Measurements from ENCODE around the gene RPN1. TPM values are rescaled to one million over a fixed set of nuclear protein-coding genes. Genes with fewer than 3 reads are reported as not detected.

The RPN1 gene
- total RNA-seq, 1 donor from 2014 or later = 213 TPM

GRCh38 chr3:128619146-128619890 lies 31.3 kb downstream of the RPN1 start:
- Mint-ChIP-seq H3K9me3 (ENCODE audit: low read depth) (no peaks in the 10 kb centered on the region), H3K27ac (ENCODE audit: unreplicated experiment) (peak overlapping the region; percentile 88), H3K4me1 (ENCODE audit: low read depth) (peaks cover 30% of the 10 kb centered on the region), H3K4me3 (ENCODE audit: unreplicated experiment) (peak overlapping the region; percentile 92), H3K27me3 (ENCODE audit: low read depth) (no peaks in the 10 kb centered on the region), H3K36me3 (ENCODE audit: low read depth) (peaks cover 24% of the 10 kb centered on the region)
- DNase-seq (ENCODE audit: low spot score) = no peak
- TF ChIP-seq, protein P1, sequence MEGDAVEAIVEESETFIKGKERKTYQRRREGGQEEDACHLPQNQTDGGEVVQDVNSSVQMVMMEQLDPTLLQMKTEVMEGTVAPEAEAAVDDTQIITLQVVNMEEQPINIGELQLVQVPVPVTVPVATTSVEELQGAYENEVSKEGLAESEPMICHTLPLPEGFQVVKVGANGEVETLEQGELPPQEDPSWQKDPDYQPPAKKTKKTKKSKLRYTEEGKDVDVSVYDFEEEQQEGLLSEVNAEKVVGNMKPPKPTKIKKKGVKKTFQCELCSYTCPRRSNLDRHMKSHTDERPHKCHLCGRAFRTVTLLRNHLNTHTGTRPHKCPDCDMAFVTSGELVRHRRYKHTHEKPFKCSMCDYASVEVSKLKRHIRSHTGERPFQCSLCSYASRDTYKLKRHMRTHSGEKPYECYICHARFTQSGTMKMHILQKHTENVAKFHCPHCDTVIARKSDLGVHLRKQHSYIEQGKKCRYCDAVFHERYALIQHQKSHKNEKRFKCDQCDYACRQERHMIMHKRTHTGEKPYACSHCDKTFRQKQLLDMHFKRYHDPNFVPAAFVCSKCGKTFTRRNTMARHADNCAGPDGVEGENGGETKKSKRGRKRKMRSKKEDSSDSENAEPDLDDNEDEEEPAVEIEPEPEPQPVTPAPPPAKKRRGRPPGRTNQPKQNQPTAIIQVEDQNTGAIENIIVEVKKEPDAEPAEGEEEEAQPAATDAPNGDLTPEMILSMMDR (IDR thresholded peaks at IDR 0.05) = no peak

GRCh38 chr3:128618398-128618726 lies 32.3 kb downstream of the RPN1 start:
- H3K27ac Mint-ChIP-seq (ENCODE audit: unreplicated experiment) = peak overlapping the region; percentile 88
- peaks cover 22% of the 10 kb centered on the region for H3K4me1 Mint-ChIP-seq (ENCODE audit: low read depth)
- H3K27me3 Mint-ChIP-seq (ENCODE audit: low read depth) = no peaks in the 10 kb centered on the region
- H3K36me3 Mint-ChIP-seq (ENCODE audit: low read depth) = peaks cover 24% of the 10 kb centered on the region
- DNase-seq (ENCODE audit: low spot score) = no peak
- TF ChIP-seq, protein P1 (IDR thresholded peaks at IDR 0.05) = no peak
- no peaks in the 10 kb centered on the region for H3K9me3 Mint-ChIP-seq (ENCODE audit: low read depth)
- peak overlapping the region; percentile 92 for H3K4me3 Mint-ChIP-seq (ENCODE audit: unreplicated experiment)

- TF ChIP-seq, protein P1 (IDR thresholded peaks at IDR 0.05) = peak; percentile 97
- peaks cover 21% of the 10 kb centered on the region for H3K4me1 Mint-ChIP-seq (ENCODE audit: low read depth)
Observed at GRCh38 chr3:128617557-128618397, 32.8 kb downstream of the RPN1 start.

GRCh38 chr3:128617270-128617556 lies 33.4 kb downstream of the RPN1 start:
- peak overlapping the region; percentile 17 for H3K27ac Mint-ChIP-seq (ENCODE audit: unreplicated experiment)
- TF ChIP-seq, protein P1 (IDR thresholded peaks at IDR 0.05) = no peak
- H3K4me1 Mint-ChIP-seq (ENCODE audit: low read depth) = peaks cover 21% of the 10 kb centered on the region
- H3K9me3 Mint-ChIP-seq (ENCODE audit: low read depth) = no peaks in the 10 kb centered on the region
- H3K27me3 Mint-ChIP-seq (ENCODE audit: low read depth) = no peaks in the 10 kb centered on the region
- peaks cover 23% of the 10 kb centered on the region for H3K36me3 Mint-ChIP-seq (ENCODE audit: low read depth)
- H3K4me3 Mint-ChIP-seq (ENCODE audit: unreplicated experiment) = peak overlapping the region; percentile 92
- DNase-seq (ENCODE audit: low spot score) = no peak

More at GRCh38 chr3:128617557-128618397, 32.8 kb downstream of the RPN1 start:
- DNase-seq (ENCODE audit: low spot score) = peak; percentile 98
- peak overlapping the region; percentile 92 for H3K4me3 Mint-ChIP-seq (ENCODE audit: unreplicated experiment)
- H3K36me3 Mint-ChIP-seq (ENCODE audit: low read depth) = peaks cover 24% of the 10 kb centered on the region
- H3K27ac Mint-ChIP-seq (ENCODE audit: unreplicated experiment) = peak overlapping the region; percentile 88
- H3K9me3 Mint-ChIP-seq (ENCODE audit: low read depth) = no peaks in the 10 kb centered on the region
- H3K27me3 Mint-ChIP-seq (ENCODE audit: low read depth) = no peaks in the 10 kb centered on the region

DNA sequence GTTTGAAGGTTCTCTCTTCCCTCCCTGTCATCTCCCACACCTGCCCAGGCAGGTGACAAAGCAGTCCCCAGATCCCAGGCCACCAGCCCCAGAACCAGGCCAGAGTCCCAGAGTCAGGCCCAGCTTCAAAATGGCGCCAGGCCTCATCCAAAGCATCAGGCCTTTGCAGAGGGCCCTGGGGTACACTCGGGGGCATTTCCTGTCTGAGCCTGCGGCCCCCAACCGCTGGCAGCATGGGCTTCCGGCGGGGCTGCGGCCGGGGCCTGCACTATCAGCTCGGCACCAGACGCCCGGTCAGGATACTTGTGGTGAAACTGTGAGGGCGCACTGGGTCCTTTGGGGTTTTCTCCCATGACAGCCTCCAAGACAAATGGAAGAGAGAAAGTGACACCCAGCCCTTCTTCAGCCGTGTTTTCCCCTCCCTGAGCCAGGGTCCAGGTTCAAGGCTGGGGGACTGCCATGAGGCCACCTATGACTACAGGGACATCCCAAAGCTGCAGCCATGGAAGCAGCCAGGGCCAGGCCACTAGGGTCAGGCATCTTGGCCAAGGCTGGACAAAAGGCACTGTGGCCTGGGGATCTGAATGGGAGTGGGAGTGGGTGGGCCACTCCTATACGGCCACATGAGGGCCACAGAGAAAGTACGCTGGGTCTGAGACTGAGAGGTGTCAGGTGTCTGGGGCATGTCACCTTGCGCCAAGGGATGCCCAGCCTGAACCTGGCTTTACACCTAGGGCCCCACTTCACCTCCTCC lies 33.9 kb downstream of the RPN1 start:
- TF ChIP-seq, protein P1 (IDR thresholded peaks at IDR 0.05) = no peak
- no peaks in the 10 kb centered on the region for H3K27me3 Mint-ChIP-seq (ENCODE audit: low read depth)
- DNase-seq (ENCODE audit: low spot score) = no peak
- no peak overlapping the region for H3K4me3 Mint-ChIP-seq (ENCODE audit: unreplicated experiment)
- H3K36me3 Mint-ChIP-seq (ENCODE audit: low read depth) = peaks cover 18% of the 10 kb centered on the region
- H3K27ac Mint-ChIP-seq (ENCODE audit: unreplicated experiment) = peak overlapping the region; percentile 17
- peaks cover 21% of the 10 kb centered on the region for H3K4me1 Mint-ChIP-seq (ENCODE audit: low read depth)
- no peaks in the 10 kb centered on the region for H3K9me3 Mint-ChIP-seq (ENCODE audit: low read depth)
